ENCODE results near the gene WDR20.

Gene WDR20

DNA sequence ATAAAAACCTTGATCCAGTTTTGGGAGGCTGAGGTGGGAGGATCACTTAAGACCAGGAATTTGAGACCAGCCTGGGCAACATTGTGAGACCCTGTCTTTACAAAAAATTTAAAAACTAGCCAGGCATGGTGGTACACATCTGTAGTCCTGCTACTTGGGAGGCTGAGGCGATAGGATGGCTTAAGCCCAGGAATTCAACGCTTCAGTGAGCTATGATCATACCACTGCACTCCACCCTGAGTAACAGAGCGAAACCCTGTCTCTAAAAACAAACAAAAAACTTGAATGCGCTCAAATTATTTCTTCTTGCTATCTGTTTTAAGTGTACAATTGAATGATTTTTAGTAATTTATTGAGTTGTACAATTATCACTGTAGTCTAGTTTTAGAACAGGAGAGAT lies 20.1 kb downstream of the WDR20 start:
- no peak overlapping the region for H3K4me2 ChIP-seq (ENCODE audit: low read depth, low read length, poor library complexity, severe bottlenecking)
- no peak overlapping the region for H3K9ac ChIP-seq (ENCODE audit: low read depth, low read length, poor library complexity, severe bottlenecking)
- no peak overlapping the region for H3K4me3 ChIP-seq (ENCODE audit: low read length, poor library complexity, severe bottlenecking)
- no peak overlapping the region for H2AFZ ChIP-seq (ENCODE audit: low read length)
- H3K36me3 ChIP-seq (ENCODE audit: insufficient read depth, low read length) = 0 out of 2 replicates have a peak, but pooled peaks cover 8% of the 10 kb centered on the region
- H3K9me3 ChIP-seq (ENCODE audit: insufficient read depth, low read depth, low read length) = no peaks in the 10 kb centered on the region
- no peaks in the 10 kb centered on the region for H3K27me3 ChIP-seq (ENCODE audit: insufficient read depth, low read length, poor library complexity, severe bottlenecking)
- peaks cover 3% of the 10 kb centered on the region for H4K20me1 ChIP-seq (ENCODE audit: insufficient read depth, low read length, poor library complexity, severe bottlenecking)
- H3K79me2 ChIP-seq (ENCODE audit: insufficient read depth, low read length) = peaks cover 71% of the 10 kb centered on the region
- H3F3A ChIP-seq (ENCODE audit: low read depth) = no peaks in the 10 kb centered on the region
- H3K4me1 ChIP-seq (ENCODE audit: insufficient read depth, low read length, poor library complexity, severe bottlenecking) = no peaks in the 10 kb centered on the region
- TF ChIP-seq EZH2phosphoT487 (IDR thresholded peaks at IDR 0.05; ENCODE audit: borderline replicate concordance) (no peak), CTCF (conservative IDR thresholded peaks at IDR 0.05; ENCODE audit: low read length) (no peak)
- H3K9me2 ChIP-seq (replicated peaks; ENCODE audit: low read depth, low read length) = no peaks in the 10 kb centered on the region

DNA sequence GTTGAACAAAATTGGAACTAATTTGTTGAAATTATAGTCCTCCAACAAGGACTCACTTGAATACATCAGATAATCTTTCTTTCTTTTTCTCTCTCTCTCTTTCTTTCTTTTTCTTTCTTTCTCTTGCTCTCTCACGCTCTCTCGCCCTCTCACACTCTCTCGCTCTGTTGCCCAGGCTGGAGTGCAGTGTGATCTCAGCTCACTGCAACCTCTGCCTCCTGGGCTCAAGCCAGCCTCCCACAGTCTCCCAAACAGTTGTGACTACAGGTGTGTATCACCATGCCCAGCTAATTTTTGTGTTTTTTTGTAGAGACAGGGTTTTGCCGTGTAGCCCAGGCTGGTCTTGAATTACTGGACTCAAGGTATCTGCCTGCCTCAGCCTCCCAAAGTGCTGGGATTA lies 22.8 kb downstream of the WDR20 start:
- H3K4me2 ChIP-seq (ENCODE audit: low read depth, low read length, poor library complexity, severe bottlenecking) = no peak overlapping the region
- H3K4me1 ChIP-seq (ENCODE audit: insufficient read depth, low read length, poor library complexity, severe bottlenecking) = no peaks in the 10 kb centered on the region
- no peaks in the 10 kb centered on the region for H3K9me3 ChIP-seq (ENCODE audit: insufficient read depth, low read depth, low read length)
- H3K9me2 ChIP-seq (replicated peaks; ENCODE audit: low read depth, low read length) = no peaks in the 10 kb centered on the region
- peaks cover 12% of the 10 kb centered on the region; the same call in 1 of the 2 replicates for H3K36me3 ChIP-seq (ENCODE audit: insufficient read depth, low read length)
- H3K4me3 ChIP-seq (ENCODE audit: low read length, poor library complexity, severe bottlenecking) = no peak overlapping the region
- H2AFZ ChIP-seq (ENCODE audit: low read length) = no peak overlapping the region
- no peak for TF ChIP-seq EZH2phosphoT487 (IDR thresholded peaks at IDR 0.05; ENCODE audit: borderline replicate concordance)
- TF ChIP-seq CTCF (conservative IDR thresholded peaks at IDR 0.05; ENCODE audit: low read length) = no peak
- peaks cover 3% of the 10 kb centered on the region for H4K20me1 ChIP-seq (ENCODE audit: insufficient read depth, low read length, poor library complexity, severe bottlenecking)
- H3K79me2 ChIP-seq (ENCODE audit: insufficient read depth, low read length) = peaks cover 79% of the 10 kb centered on the region
- no peak overlapping the region for H3K9ac ChIP-seq (ENCODE audit: low read depth, low read length, poor library complexity, severe bottlenecking)
- H3K27me3 ChIP-seq (ENCODE audit: insufficient read depth, low read length, poor library complexity, severe bottlenecking) = no peaks in the 10 kb centered on the region
- H3F3A ChIP-seq (ENCODE audit: low read depth) = no peaks in the 10 kb centered on the region

- H3K9me2 ChIP-seq (replicated peaks; ENCODE audit: low read depth, low read length) = no peaks in the 10 kb centered on the region
- TF ChIP-seq EZH2phosphoT487 (IDR thresholded peaks at IDR 0.05; ENCODE audit: borderline replicate concordance) = no peak
- TF ChIP-seq CTCF (conservative IDR thresholded peaks at IDR 0.05; ENCODE audit: low read length) = no peak
- H4K20me1 ChIP-seq (ENCODE audit: insufficient read depth, low read length, poor library complexity, severe bottlenecking) = peaks cover 8% of the 10 kb centered on the region
- H3K4me1 ChIP-seq (ENCODE audit: insufficient read depth, low read length, poor library complexity, severe bottlenecking) = no peaks in the 10 kb centered on the region
- no peak overlapping the region for H3K4me3 ChIP-seq (ENCODE audit: low read length, poor library complexity, severe bottlenecking)
- peaks cover 85% of the 10 kb centered on the region for H3K79me2 ChIP-seq (ENCODE audit: insufficient read depth, low read length)
- no peaks in the 10 kb centered on the region for H3K27me3 ChIP-seq (ENCODE audit: insufficient read depth, low read length, poor library complexity, severe bottlenecking)
- H3K9me3 ChIP-seq (ENCODE audit: insufficient read depth, low read depth, low read length) = no peaks in the 10 kb centered on the region
- peaks cover 11% of the 10 kb centered on the region; the same call in 1 of the 2 replicates for H3K36me3 ChIP-seq (ENCODE audit: insufficient read depth, low read length)
- H3F3A ChIP-seq (ENCODE audit: low read depth) = no peaks in the 10 kb centered on the region
- H3K9ac ChIP-seq (ENCODE audit: low read depth, low read length, poor library complexity, severe bottlenecking) = no peak overlapping the region
- no peak overlapping the region for H3K4me2 ChIP-seq (ENCODE audit: low read depth, low read length, poor library complexity, severe bottlenecking)
- no peak overlapping the region for H2AFZ ChIP-seq (ENCODE audit: low read length)
Observed at GRCh38 chr14:102164241-102164641, 24.5 kb downstream of the WDR20 start.

All from Loucy (cell line).